CD14-positive monocyte (primary cell): ENCODE results near the gene FGD2. TPM values are rescaled to one million over a fixed set of nuclear protein-coding genes. Genes with fewer than 3 reads are reported as not detected.
A peak's percentile ranks its signal among the peaks of the same experiment; 100 is the strongest.

Experiments
- DNase-seq, 3 donors: peaks; one replicate each; pipeline ENCODE4 v3.0.0-alpha.2; 2011 to 2022
- H2AFZ ChIP-seq: 2 replicates; pipeline ENCODE4 v1.6.0; 2012; ENCODE audit warnings: mild to moderate bottlenecking, low read depth, low read length, inconsistent platforms; ENCODE audit not compliant: insufficient read depth, poor library complexity, severe bottlenecking
- H3K27ac ChIP-seq, 2 donors: 1 replicate in 1 of 2; 2 replicates in 1 of 2; pipeline ENCODE4 v1.5.1; 2012 to 2013; ENCODE audit warnings: low read length in 2 of 2, control low read depth in 1 of 2, inconsistent platforms in 1 of 2, low read depth in 1 of 2, mild to moderate bottlenecking in 1 of 2
- H3K27me3 ChIP-seq, 2 donors: one replicate each; pipeline versions ENCODE4 v1.6.0 to v1.6.1; 2011 to 2013; ENCODE audit warnings: low read length in 2 of 2; ENCODE audit not compliant: control insufficient read depth in 2 of 2, insufficient read depth in 2 of 2
- H3K36me3 ChIP-seq, 2 donors: replicated peaks in 1 of 2; 1 replicate in 1 of 2; 2 replicates in 1 of 2; pipeline versions ENCODE4 v1.5.1 to v1.6.1; 2012 to 2013; ENCODE audit warnings: low read length in 2 of 2, control low read depth in 1 of 2, inconsistent platforms in 1 of 2, mild to moderate bottlenecking in 1 of 2; ENCODE audit not compliant: insufficient read depth in 2 of 2, control insufficient read depth in 1 of 2
- H3K4me1 ChIP-seq, 2 donors: 1 replicate in 1 of 2; 2 replicates in 1 of 2; pipeline versions ENCODE4 v1.5.1 to v1.6.1; 2012 to 2013; ENCODE audit warnings: low read length in 2 of 2, control low read depth in 1 of 2, inconsistent platforms in 1 of 2, mild to moderate bottlenecking in 1 of 2, moderate library complexity in 1 of 2; ENCODE audit not compliant: insufficient read depth in 2 of 2, control insufficient read depth in 1 of 2
- H3K4me2 ChIP-seq: replicated peaks from 2 replicates; pipeline ENCODE3; 2012; ENCODE audit warnings: low read length, moderate library complexity, mild to moderate bottlenecking; ENCODE audit not compliant: poor library complexity, severe bottlenecking; ENCODE audit errors: extremely low read depth
- H3K4me3 ChIP-seq, 3 experiments: fragments of 200-600 bp in 1 of 3; sonication (generic) in 1 of 3; replicated peaks in 1 of 3; 1 replicate in 2 of 3; 2 replicates in 1 of 3; pipeline ENCODE4 v1.5.1; 2011 to 2013; ENCODE audit warnings: low read length in 3 of 3, mild to moderate bottlenecking in 3 of 3, control low read depth in 2 of 3, low read depth in 2 of 3, inconsistent platforms in 1 of 3, moderate library complexity in 1 of 3
- H3K79me2 ChIP-seq: 2 replicates; pipeline ENCODE4 v1.6.0; 2012; ENCODE audit warnings: mild to moderate bottlenecking, control low read depth, inconsistent platforms, low read length, moderate library complexity; ENCODE audit not compliant: insufficient read depth
- H3K9ac ChIP-seq: 2 replicates; pipeline ENCODE4 v1.6.0; 2017; ENCODE audit warnings: low read length, mild to moderate bottlenecking; ENCODE audit not compliant: insufficient read depth, poor library complexity, severe bottlenecking
- H3K9me3 ChIP-seq, 2 donors: replicated peaks in 1 of 2; 1 replicate in 1 of 2; 2 replicates in 1 of 2; pipeline versions ENCODE4 v1.5.1 to v1.6.1; 2012 to 2013; ENCODE audit warnings: low read length in 2 of 2, control low read depth in 1 of 2; ENCODE audit not compliant: control insufficient read depth in 1 of 2, insufficient read depth in 1 of 2
- H4K20me1 ChIP-seq: 2 replicates; pipeline ENCODE4 v1.6.0; 2012; ENCODE audit warnings: mild to moderate bottlenecking, low read length, control low read depth, moderate library complexity; ENCODE audit not compliant: insufficient read depth
- H3K27ac Mint-ChIP-seq, 7 donors: one replicate each; pipeline ENCODE4 v1.8.0; 2020; ENCODE audit warnings: mild to moderate bottlenecking in 7 of 7, mixed read lengths in 7 of 7, moderate library complexity in 6 of 7, inconsistent platforms in 2 of 7
- H3K27me3 Mint-ChIP-seq, 3 donors: one replicate each; pipeline ENCODE4 v1.8.0; 2021 to 2022; ENCODE audit warnings: low read depth in 3 of 3, mild to moderate bottlenecking in 3 of 3, mixed read lengths in 3 of 3, moderate library complexity in 3 of 3, inconsistent platforms in 1 of 3
- H3K36me3 Mint-ChIP-seq, 2 donors: one replicate each; pipeline ENCODE4 v1.8.0; 2020; ENCODE audit warnings: mixed read lengths in 2 of 2, inconsistent platforms in 1 of 2, mild to moderate bottlenecking in 1 of 2
- H3K4me1 Mint-ChIP-seq: one replicate; pipeline ENCODE4 v1.8.0; 2020; ENCODE audit warnings: mild to moderate bottlenecking, mixed read lengths
- H3K4me3 Mint-ChIP-seq, 2 donors: one replicate each; pipeline ENCODE4 v1.8.0; 2020; ENCODE audit warnings: mild to moderate bottlenecking in 2 of 2, mixed read lengths in 2 of 2, moderate library complexity in 1 of 2
- H3K9me3 Mint-ChIP-seq, 7 donors: one replicate each; pipeline ENCODE4 v1.8.0; 2020 to 2022; ENCODE audit warnings: mixed read lengths in 7 of 7, mild to moderate bottlenecking in 6 of 7, moderate library complexity in 6 of 7, inconsistent platforms in 2 of 7
- CTCF ChIP-seq: fragments of 200-600 bp; IDR thresholded peaks from one replicate; pipeline ENCODE4 v1.8.0; 2022; ENCODE audit warnings: antibody characterized with exemption, mild to moderate bottlenecking
- WGBS: methylation state at CpG from one replicate; pipeline ENCODE4 v1.1.5; 2013; ENCODE audit warnings: missing lambda C conversion rate; ENCODE audit not compliant: insufficient coverage; 5-methylcytosine and 5-hydroxymethylcytosine counted together
- intact Hi-C, 2 donors: fragments of 100-400 bp; cut with micrococcal nuclease; formaldehyde crosslinking; loops; one replicate each; pipeline versions ENCODE4 v1.15.0 to v1.15.1; 2023
- polyA plus RNA-seq, 3 donors: library from polyadenylated mRNA; depleted of rRNA in 1 of 3; unstranded in 2 of 3; stranded (reverse) in 1 of 3; fragments of 300-500 nt in 2 of 3; fragments of >200 nt in 1 of 3; fragmentation: Illumina TruSeq in 2 of 3; gene quantifications; 1 replicate in 2 of 3; 2 replicates in 1 of 3; pipeline ENCODE4 v1.2.3, GENCODE V29; 2012 to 2021

Gene FGD2
- polyA plus RNA-seq, 3 donors = 25.3 to 356 (median 50.0) TPM

DNA sequence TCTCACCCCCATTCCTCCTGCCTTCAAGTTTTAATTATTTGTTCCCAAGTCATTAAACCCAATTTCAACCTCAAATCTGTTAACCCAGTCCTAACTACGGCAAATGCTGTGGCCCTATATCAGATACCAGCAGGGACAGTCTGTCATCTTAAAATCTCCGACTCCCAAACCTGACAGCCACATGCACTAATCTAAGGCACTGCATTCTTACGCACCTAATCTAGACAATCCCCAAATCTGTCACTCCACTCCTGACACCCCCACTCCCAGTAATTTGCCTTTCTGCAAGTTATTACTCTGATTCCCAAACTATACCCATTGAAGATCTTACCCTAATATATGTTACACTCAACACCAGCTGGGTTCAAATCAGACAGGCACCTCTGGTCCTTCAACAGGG, 21.9 kb upstream of the FGD2 start:
- Mint-ChIP-seq H3K27me3 (peaks cover 0 to 1% (median 0%) of the 10 kb centered on the region in 3 donors), H3K4me3 (no peak overlapping the region), H3K27ac (no peak overlapping the region), H3K9me3 (no peaks in the 10 kb centered on the region), H3K36me3 (peaks cover 29 to 33% of the 10 kb centered on the region in 2 donors), H3K4me1 (peaks cover 20% of the 10 kb centered on the region)
- Histone ChIP-seq H3K27ac (peak overlapping the region in 1 of 2 donors; percentile 95), H3K4me2 (peak overlapping the region; percentile 78), H3K36me3 (peaks cover 30 to 34% of the 10 kb centered on the region in 2 donors), H3K79me2 (peaks cover 81% of the 10 kb centered on the region), H4K20me1 (peaks cover 65% of the 10 kb centered on the region), H3K4me1 (peaks cover 40 to 44% of the 10 kb centered on the region in 2 donors), H3K9me3 (no peaks in the 10 kb centered on the region), H2AFZ (no peak overlapping the region), H3K27me3 (no peaks in the 10 kb centered on the region), H3K9ac (no peak overlapping the region), H3K4me3 (peak overlapping the region in 1 of 3 experiments; percentile 98)
- intact Hi-C loops = loop anchor here in 1 of 2 donors (5.0 kb wide), 1 partner anchor 34 kb away; no protein-coding TSS in a partner anchor
- 90% methylated on average over 3 of the region's 3 CpGs for WGBS
- TF ChIP-seq CTCF = no peak
- DNase-seq = no peak

DNA sequence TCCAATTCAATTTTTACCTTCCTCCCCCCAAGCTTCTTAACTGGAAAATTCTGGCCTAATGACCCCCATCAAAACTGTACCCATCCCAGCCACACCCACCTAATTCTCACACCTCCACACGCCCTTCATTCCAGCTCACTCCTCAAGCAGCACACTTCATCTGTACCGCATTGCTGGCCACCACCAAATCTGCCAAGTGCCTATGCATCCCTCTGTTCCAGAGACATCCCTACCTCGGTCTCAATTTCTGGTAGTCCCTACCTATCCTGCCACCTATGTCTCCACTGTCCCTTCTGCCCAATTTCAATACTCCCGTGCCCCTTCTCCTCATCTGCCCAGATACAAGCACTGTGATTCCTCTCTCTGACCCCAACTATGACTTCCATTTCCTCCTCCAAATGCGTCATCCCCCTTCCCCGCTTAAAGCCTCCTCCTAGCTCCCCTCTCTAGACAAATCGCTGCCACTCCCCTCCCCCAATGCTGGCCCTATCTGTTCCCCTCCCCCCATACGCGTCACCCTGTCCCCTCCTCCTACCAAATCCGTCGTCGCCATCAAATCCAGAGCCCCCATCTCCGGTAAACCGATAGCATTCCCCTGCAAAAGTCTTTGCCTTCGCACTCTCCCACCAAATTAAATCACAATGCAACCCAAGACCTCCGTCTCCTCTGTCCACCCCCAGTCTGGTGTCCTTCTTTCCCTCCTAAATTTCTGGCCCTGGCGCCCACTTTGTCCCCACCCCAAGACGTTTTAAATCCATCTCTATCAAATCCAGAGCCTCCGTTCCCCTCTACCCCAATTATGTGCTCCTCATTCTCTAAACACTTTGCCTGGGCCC, 20.7 kb upstream of the FGD2 start:
- Mint-ChIP-seq H3K27ac (no peak overlapping the region), H3K9me3 (no peaks in the 10 kb centered on the region), H3K36me3 (peaks cover 17 to 20% of the 10 kb centered on the region in 2 donors), H3K27me3 (peaks cover 0 to 5% (median 4%) of the 10 kb centered on the region in 3 donors), H3K4me3 (no peak overlapping the region), H3K4me1 (peaks cover 15% of the 10 kb centered on the region)
- peaks cover 52% of the 10 kb centered on the region for H4K20me1 ChIP-seq
- H3K27me3 ChIP-seq = no peaks in the 10 kb centered on the region
- H3K4me1 ChIP-seq = peaks cover 40 to 44% of the 10 kb centered on the region in 2 donors
- WGBS = 11% methylated on average over 19 of the region's 19 CpGs
- H3K9ac ChIP-seq = peak overlapping the region; percentile 97
- intact Hi-C loops = loop anchor here in 1 of 2 donors (5.0 kb wide), 1 partner anchor 33 kb away; no protein-coding TSS in a partner anchor
- peak; percentile 67 to 84 (median 84) for DNase-seq
- no peak overlapping the region for H2AFZ ChIP-seq
- peaks cover 18 to 22% of the 10 kb centered on the region in 2 donors for H3K36me3 ChIP-seq
- peaks cover 69% of the 10 kb centered on the region for H3K79me2 ChIP-seq
- no peak for TF ChIP-seq CTCF
- peak overlapping the region; percentile 43 to 95 for H3K27ac ChIP-seq
- peak overlapping the region; percentile 90 to 98 (median 94) for H3K4me3 ChIP-seq
- no peaks in the 10 kb centered on the region for H3K9me3 ChIP-seq
- H3K4me2 ChIP-seq = peak overlapping the region; percentile 78
